Measurements from ENCODE around the gene PEX10.

GRCh38 chr1:2404142-2404889 is 8.0 kb downstream of the PEX10 start:
- no peak for TF ChIP-seq YY1 (IDR thresholded peaks at IDR 0.05; ENCODE audit: low read depth, low read length)
- TF ChIP-seq REST (IDR thresholded peaks at IDR 0.05; ENCODE audit: low read depth, low read length): no peak
- no peak for TF ChIP-seq CUX1 (IDR thresholded peaks at IDR 0.05; ENCODE audit: insufficient replicate concordance, low read depth, low read length)
- TF ChIP-seq KDM1A (IDR thresholded peaks at IDR 0.05; ENCODE audit: borderline replicate concordance): no peak
- TF ChIP-seq NFYB (IDR thresholded peaks at IDR 0.05; ENCODE audit: insufficient read depth, low read depth, low read length): no peak
- no peak for TF ChIP-seq ZBTB33 (IDR thresholded peaks at IDR 0.05)
- TF ChIP-seq TCF3 (IDR thresholded peaks at IDR 0.05; ENCODE audit: borderline replicate concordance, insufficient read depth, low read depth, low read length): no peak
- no peak for TF ChIP-seq MAX (IDR thresholded peaks at IDR 0.05; ENCODE audit: low read depth, low read length)
